GM21825 (cell line): ENCODE results near the gene SPRN.

Source experiments
- ATAC-seq: cut with Tn5 transposase; IDR thresholded peaks from one replicate; pipeline ENCODE4 v1.9.1; 2021; ENCODE audit warnings: mild to moderate bottlenecking, moderate library complexity; ENCODE audit not compliant: unreplicated experiment

SPRN gene

GRCh38 chr10:133411523-133412380, 12.7 kb downstream of the SPRN start:
- no peak for ATAC-seq

- ATAC-seq, result peak; percentile 38
Observed at GRCh38 chr10:133405844-133406527, 18.4 kb downstream of the SPRN start.

GRCh38 chr10:133405272-133405671, 19.2 kb downstream of the SPRN start:
- ATAC-seq, result no peak

- ATAC-seq, result no peak
Observed at GRCh38 chr10:133403784-133404183, 20.6 kb downstream of the SPRN start.

- ATAC-seq, result no peak
Observed at GRCh38 chr10:133403359-133403758, 21.1 kb downstream of the SPRN start.

GRCh38 chr10:133401981-133402725, 22.3 kb downstream of the SPRN start:
- no peak for ATAC-seq

- peak; percentile 9 for ATAC-seq
Observed at GRCh38 chr10:133401500-133401899, 22.9 kb downstream of the SPRN start.

GRCh38 chr10:133400624-133401424, 23.6 kb downstream of the SPRN start:
- peak; percentile 65 for ATAC-seq

GRCh38 chr10:133399123-133399601, 25.3 kb downstream of the SPRN start:
- ATAC-seq, result no peak

GRCh38 chr10:133397938-133398337, 26.5 kb downstream of the SPRN start:
- ATAC-seq, result no peak

- ATAC-seq, result no peak
Observed at GRCh38 chr10:133396035-133396624, 28.3 kb downstream of the SPRN start.

- ATAC-seq, result no peak
Observed at GRCh38 chr10:133394801-133395221, 29.6 kb downstream of the SPRN start.

GRCh38 chr10:133394064-133394663, 30.3 kb downstream of the SPRN start, which contains the start of gene MTG1:
TSS of gene MTG1 (plus strand) at chr10:133394157. CDS start at chr10:133394221, 64 bp downstream.
- peak; percentile 64 for ATAC-seq

GRCh38 chr10:133393401-133394063, 30.9 kb downstream of the SPRN start:
- no peak for ATAC-seq

- ATAC-seq, result no peak
Observed at GRCh38 chr10:133391761-133392518, 32.5 kb downstream of the SPRN start.

GRCh38 chr10:133391249-133391635, 33.2 kb downstream of the SPRN start:
- ATAC-seq, result no peak

GRCh38 chr10:133390597-133391248, 33.7 kb downstream of the SPRN start:
- ATAC-seq, result no peak
